C4-2B (cell line): Measurements from ENCODE around the gene RRP8.

Source experiments
- H3K27ac ChIP-seq: fragments of 450-650 bp; 2 replicates; pipeline ENCODE4 v1.5.1; 2017
- ZFX ChIP-seq: fragments of 450-650 bp; IDR thresholded peaks from 2 replicates; pipeline ENCODE4 v1.6.1; 2017
- TF ChIP-seq, protein P1 (sequence below): fragments of 450-650 bp; conservative IDR thresholded peaks from 2 replicates; pipeline ENCODE4 v1.5.1; 2017; ENCODE audit warnings: mild to moderate bottlenecking

Gene RRP8

DNA sequence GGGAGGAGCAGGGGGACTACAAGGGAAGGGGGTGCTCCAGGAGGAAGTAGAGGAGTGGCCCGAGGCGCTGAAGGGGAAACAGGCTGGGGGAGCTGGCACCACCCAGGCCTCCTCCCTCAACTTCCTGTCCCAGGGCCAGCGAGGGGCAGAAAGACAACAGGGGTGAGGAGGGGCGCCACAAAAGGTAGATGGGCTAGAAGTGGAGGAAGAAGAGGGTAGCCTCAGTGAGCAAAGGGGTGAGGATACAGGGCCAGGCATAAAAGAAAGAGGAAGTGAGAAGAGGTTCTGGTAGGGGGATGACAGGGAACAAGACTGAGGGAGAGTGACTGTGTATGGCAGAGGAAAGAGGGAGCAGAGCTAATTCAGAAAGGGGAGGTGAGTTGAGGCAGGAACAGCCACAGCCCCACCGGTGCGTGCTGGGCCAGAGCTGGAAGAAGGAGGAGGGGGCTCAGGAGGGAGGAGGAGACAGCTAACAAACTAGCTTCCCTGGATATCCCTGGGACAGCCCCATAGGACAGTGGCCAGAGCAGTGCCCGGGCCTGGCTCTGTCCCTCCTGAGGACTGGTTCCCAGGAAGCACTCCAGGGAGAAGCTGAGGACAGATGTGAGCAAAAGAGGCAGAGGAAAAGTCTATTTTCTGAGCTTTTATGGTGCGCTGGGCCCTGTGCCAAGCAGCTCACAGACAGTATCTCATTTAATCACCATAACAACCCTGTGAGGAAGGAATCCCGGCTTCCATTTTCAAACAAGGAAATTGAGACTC lies 43.7 kb upstream of the RRP8 start:
- no peak overlapping the region for H3K27ac ChIP-seq
- TF ChIP-seq ZFX = no peak
- TF ChIP-seq, protein P1, sequence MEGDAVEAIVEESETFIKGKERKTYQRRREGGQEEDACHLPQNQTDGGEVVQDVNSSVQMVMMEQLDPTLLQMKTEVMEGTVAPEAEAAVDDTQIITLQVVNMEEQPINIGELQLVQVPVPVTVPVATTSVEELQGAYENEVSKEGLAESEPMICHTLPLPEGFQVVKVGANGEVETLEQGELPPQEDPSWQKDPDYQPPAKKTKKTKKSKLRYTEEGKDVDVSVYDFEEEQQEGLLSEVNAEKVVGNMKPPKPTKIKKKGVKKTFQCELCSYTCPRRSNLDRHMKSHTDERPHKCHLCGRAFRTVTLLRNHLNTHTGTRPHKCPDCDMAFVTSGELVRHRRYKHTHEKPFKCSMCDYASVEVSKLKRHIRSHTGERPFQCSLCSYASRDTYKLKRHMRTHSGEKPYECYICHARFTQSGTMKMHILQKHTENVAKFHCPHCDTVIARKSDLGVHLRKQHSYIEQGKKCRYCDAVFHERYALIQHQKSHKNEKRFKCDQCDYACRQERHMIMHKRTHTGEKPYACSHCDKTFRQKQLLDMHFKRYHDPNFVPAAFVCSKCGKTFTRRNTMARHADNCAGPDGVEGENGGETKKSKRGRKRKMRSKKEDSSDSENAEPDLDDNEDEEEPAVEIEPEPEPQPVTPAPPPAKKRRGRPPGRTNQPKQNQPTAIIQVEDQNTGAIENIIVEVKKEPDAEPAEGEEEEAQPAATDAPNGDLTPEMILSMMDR = no peak

DNA sequence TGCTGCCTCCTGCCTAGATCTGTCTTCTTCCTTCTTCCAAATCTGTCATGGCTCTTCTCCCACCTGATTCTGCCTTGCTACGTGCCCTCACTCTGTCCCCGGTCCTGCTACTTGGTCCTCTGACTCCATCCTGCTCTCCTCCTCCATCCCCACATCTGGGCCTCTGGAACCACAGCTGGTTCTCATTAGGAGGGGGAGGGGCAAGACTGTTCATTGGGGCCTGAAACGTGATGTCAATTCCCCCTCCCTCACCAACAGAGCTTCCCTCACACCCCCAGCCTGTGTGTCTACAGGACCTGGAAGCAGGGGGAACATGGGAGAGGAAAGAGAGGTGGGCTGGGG lies 43.1 kb upstream of the RRP8 start:
- TF ChIP-seq, protein P1 = no peak
- TF ChIP-seq ZFX = no peak
- no peak overlapping the region for H3K27ac ChIP-seq

DNA sequence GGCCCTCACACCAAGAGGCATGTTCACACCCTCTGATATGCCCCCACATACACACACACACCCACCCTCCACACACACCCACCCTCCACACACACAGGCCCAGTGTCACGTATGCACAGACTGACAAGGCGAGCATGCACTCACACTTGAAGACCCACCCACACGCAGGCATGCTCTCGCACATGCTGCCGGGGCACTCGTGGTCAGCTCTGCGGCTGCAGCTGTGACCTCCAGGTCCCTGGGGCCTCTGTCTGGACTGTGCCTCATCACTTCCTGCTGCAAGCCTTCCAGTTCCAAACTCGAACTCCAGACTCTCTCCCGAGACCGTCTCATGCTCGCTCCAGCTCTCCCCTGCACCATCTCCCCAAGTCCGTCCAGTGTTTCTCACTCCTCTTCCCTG lies 42.7 kb upstream of the RRP8 start:
- H3K27ac ChIP-seq = no peak overlapping the region
- TF ChIP-seq, protein P1 = no peak
- no peak for TF ChIP-seq ZFX

DNA sequence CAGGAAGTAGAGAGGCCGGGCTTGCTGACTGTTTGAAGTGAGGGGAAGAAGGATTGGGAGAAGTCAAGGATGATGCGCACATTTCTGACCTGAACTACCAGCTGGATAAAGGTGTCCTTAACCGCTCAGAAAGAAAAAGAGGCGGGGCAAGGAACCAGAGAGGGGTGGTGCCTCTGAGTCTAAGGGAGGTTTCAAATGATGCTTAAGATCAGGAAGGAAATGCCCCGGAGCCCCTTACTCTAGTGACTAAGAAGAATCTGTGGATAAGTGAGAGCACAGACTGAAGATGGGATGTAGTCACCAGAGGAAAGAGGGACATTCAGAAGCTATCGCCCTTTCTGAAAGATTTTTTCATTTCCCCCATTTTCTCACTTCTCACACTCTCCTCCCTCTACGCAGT lies 39.5 kb upstream of the RRP8 start:
- no peak overlapping the region for H3K27ac ChIP-seq
- no peak for TF ChIP-seq ZFX
- TF ChIP-seq, protein P1 = no peak

DNA sequence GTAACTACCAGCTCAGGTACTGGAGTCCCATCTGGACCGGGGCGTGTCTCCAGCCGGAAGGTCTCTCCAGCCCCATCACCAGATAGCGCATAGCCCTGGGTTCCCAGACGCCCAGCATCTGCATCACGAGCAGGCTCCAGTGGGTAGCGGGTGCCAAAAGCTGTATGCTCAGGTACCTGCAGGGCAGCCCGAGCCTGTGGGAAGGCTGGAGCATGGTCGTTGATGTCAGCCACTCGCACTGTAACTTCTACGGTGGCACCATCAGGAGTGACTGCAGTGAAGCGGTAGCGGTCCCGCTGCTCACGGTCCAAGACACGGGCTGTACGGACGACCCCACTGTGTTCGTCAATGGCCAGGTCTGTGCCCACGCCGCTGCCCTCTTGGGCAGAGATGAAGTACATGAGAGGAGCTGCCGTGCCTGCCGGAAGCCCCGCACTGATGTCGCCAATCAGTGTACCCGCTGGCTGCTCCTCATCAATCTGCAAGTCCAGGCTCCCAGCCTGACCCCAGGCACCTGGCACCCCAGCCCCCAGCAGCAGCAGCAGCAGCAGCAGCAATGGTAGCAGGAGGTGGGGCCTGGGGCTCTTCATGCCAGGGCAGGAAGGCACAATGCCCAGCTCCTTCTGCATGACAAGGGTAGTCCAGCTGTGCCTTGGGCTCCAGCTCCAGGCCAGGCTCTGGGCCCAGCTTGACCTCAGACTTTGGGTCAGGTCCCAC lies 37.7 kb upstream of the RRP8 start:
- H3K27ac ChIP-seq = no peak overlapping the region
- TF ChIP-seq, protein P1 = no peak

DNA sequence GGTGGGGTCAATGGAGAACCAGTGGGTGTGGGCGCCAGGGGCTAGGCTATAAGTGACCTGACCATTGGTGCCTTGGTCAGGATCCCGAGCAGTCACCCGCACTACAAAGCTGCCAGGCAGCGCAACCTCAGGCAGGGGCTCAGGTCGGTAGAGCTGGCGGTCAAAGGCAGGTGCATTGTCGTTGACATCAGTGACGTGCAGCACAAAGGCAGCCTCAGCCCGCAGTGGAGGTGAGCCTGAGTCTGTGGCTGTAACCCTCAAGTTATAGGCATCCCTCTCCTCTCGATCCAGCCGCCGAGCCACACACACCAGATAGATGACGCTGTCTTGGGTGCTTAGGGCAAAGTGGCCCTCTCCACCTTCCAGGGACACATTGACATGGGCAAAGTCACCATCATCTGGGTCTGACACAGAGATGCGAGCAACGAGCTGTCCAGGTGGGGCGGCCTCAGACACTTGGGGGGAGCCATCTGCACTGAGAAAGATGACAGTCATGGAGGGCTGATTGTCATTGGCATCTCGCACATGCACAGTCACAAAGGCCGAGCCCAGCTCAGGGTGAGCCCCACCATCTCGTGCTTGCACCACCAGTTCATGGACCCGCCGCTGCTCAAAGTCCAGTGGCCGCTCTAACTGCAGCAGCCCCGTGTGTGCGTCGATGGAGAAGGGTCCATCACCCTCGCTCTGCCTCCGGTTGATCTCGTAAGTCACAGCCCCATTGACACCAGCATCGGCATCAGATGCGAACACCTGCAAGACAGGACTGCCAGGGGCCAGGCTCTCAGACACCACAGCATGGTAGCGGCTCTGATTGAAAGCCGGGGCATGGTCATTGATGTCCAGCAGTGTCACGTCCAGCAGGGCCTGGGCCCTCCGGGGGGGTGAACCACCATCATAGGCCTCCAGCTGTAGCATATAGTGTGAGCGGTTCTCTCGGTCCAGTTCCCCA lies 36.9 kb upstream of the RRP8 start:
- no peak overlapping the region for H3K27ac ChIP-seq
- TF ChIP-seq, protein P1 = no peak
